ENCODE measurements around the gene CHST9. TPM values are rescaled to one million over a fixed set of nuclear protein-coding genes. Genes with fewer than 3 reads are reported as not detected.
"Not testable (repeated sequence)": the region's sequence is repeated elsewhere in the genome, so short reads cannot be mapped to it uniquely, and the experiment has no call there.

CHST9 gene
- total RNA-seq, 6 experiments from 2014 or later: not detected

DNA sequence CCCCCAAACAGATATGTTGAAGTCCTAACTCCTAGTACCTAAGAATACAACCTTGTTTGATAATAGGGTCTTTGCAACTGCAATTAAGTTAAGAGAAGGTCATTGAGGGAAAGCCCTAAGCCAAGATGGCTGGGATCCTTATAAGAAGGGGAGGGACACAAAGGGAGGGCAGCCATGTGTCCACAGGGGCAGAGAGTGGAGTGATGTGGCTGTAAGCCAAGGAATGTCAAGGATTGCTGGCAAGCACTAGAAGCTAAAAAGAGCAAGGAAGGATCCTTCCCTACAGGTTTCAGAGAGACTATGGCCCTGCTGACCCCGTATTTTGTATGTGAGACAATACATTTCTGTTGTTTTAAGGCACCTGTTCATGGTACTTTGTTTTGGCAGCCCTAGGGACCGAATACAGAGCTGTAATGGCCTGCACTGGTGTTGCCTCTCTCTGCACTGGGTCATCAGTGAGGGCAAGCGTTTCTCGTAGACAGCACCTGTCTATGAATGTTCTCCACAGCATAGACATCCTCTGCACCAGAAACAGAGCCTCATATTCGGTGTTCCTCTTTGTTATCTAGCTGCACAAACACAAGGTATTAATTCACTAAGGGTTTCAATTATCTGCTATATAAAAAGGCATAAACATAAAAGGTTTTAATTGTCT lies 244.2 kb downstream of the CHST9 start:
- no peaks in the 10 kb centered on the region for H3K27me3 Mint-ChIP-seq (ENCODE audit: insufficient read depth)
- TF ChIP-seq, protein P1, sequence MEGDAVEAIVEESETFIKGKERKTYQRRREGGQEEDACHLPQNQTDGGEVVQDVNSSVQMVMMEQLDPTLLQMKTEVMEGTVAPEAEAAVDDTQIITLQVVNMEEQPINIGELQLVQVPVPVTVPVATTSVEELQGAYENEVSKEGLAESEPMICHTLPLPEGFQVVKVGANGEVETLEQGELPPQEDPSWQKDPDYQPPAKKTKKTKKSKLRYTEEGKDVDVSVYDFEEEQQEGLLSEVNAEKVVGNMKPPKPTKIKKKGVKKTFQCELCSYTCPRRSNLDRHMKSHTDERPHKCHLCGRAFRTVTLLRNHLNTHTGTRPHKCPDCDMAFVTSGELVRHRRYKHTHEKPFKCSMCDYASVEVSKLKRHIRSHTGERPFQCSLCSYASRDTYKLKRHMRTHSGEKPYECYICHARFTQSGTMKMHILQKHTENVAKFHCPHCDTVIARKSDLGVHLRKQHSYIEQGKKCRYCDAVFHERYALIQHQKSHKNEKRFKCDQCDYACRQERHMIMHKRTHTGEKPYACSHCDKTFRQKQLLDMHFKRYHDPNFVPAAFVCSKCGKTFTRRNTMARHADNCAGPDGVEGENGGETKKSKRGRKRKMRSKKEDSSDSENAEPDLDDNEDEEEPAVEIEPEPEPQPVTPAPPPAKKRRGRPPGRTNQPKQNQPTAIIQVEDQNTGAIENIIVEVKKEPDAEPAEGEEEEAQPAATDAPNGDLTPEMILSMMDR (IDR thresholded peaks at IDR 0.05): no peak
- H3K4me1 Mint-ChIP-seq (ENCODE audit: low read depth): no peaks in the 10 kb centered on the region
- H3K4me3 Mint-ChIP-seq: no peak overlapping the region
- peaks cover 34% of the 10 kb centered on the region for H3K9me3 Mint-ChIP-seq
- no peak for DNase-seq
- H3K36me3 Mint-ChIP-seq (ENCODE audit: low read depth): no peaks in the 10 kb centered on the region
- no peak overlapping the region for H3K27ac Mint-ChIP-seq

DNA sequence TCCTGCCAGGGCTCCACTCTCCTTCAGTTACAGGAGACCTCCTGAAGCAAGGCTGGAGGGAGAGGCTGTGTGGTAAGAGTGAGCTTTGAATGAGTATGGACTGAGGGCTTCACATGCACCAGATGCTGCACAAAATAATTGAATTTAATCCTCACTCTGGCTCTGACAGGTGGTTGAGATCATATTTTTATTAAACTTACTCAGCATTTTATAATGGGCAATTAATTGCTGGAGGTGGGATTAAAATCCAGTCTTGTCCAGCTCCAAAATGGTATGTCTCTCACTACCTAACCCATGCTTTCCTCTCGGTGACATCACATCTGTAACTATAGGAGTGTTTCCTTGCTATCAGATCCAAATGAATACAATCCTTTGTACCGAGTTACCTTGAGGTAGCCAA lies 253.4 kb downstream of the CHST9 start:
- Mint-ChIP-seq H3K27me3 (ENCODE audit: insufficient read depth) (no peaks in the 10 kb centered on the region), H3K27ac (no peak overlapping the region)
- TF ChIP-seq, protein P1 (IDR thresholded peaks at IDR 0.05): no peak

DNA sequence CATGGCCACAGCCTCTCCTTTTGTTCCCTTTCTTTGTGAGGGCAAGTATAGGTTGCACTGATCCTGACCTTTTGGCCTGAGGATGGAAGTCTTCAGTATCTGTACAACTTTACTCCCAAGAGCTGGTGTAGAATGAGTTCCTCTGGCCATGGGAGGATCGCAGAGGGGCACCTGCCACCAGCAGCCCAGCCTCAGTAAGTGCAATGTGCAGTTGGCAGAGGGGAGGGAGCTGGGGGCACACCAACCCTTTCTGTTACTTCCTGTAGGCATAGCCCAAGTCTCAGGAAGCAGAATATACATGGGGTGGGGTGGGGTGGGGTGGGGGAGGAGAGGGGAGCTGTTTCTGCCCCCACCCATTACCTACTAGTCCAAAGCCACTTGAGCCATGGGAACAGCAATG lies 254.5 kb downstream of the CHST9 start:
- Mint-ChIP-seq H3K4me3 (no peak overlapping the region), H3K36me3 (ENCODE audit: low read depth) (no peaks in the 10 kb centered on the region), H3K9me3 (peaks cover 39% of the 10 kb centered on the region), H3K27ac (no peak overlapping the region), H3K4me1 (ENCODE audit: low read depth) (no peaks in the 10 kb centered on the region), H3K27me3 (ENCODE audit: insufficient read depth) (no peaks in the 10 kb centered on the region)
- TF ChIP-seq, protein P1 (IDR thresholded peaks at IDR 0.05): no peak
- DNase-seq: no peak

More for the DNA sequence above, 253.4 kb downstream of the CHST9 start:
- Mint-ChIP-seq H3K36me3 (ENCODE audit: low read depth) (no peaks in the 10 kb centered on the region), H3K9me3 (peaks cover 40% of the 10 kb centered on the region), H3K4me3 (no peak overlapping the region), H3K4me1 (ENCODE audit: low read depth) (no peaks in the 10 kb centered on the region)
- DNase-seq: no peak

DNA sequence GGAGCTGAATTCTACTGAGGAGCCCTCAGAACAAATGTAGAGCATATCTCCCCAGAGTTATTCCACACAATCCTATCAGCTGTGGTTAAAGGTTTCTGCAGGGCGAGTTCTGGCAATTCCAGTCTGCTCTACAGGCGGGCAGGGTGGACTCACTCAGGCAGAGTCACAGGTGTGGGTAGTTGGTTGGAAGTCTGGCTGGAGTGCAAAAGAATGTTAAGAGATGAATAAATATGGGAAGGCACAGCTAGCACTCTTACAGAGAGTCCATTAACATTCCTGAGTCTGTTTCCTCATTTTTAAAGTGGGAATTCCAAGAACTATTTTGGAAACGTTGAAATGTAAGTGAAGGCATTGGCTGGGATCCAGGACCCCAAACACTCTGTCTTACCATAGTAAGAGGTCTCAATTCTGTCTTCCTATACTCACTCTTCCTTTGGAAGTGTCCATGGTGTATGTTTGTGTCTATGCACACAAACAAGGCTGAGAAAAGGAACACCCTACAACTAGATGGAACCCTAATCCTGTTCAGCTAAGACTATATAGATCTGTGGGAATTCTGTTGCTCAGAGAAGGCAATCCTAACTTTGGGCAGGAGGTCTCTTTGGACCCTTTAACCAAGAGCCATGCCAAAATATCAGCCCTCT lies 256.3 kb downstream of the CHST9 start:
- no peak overlapping the region for H3K4me3 Mint-ChIP-seq
- H3K4me1 Mint-ChIP-seq (ENCODE audit: low read depth): no peaks in the 10 kb centered on the region
- TF ChIP-seq, protein P1 (IDR thresholded peaks at IDR 0.05): no peak
- no peaks in the 10 kb centered on the region for H3K36me3 Mint-ChIP-seq (ENCODE audit: low read depth)
- H3K27ac Mint-ChIP-seq: no peak overlapping the region
- no peaks in the 10 kb centered on the region for H3K27me3 Mint-ChIP-seq (ENCODE audit: insufficient read depth)
- peaks cover 48% of the 10 kb centered on the region for H3K9me3 Mint-ChIP-seq
- DNase-seq: no peak

DNA sequence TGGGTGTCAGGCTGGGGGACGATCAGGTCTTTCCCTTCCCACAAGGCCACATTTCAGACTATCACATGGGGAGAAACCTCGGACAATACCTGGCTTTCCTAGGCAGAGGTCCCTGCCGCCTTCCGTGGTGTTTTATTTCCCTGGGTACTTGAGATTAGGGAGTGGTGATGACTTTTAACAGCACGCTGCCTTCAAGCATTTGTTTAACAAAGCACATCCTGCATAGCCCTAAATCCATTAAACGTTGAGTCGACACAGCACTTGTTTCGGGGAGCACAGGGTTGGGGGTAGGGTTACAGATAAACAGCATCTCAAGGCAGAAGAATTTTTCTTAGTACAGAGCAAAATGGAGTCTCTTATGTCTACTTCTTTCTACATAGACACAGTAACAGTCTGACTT lies 257.3 kb downstream of the CHST9 start:
- H3K9me3 Mint-ChIP-seq: peaks cover 50% of the 10 kb centered on the region
- H3K4me1 Mint-ChIP-seq (ENCODE audit: low read depth); H3K4me3 Mint-ChIP-seq; H3K36me3 Mint-ChIP-seq (ENCODE audit: low read depth); DNase-seq; H3K27me3 Mint-ChIP-seq (ENCODE audit: insufficient read depth); H3K27ac Mint-ChIP-seq: not testable (repeated sequence)

DNA sequence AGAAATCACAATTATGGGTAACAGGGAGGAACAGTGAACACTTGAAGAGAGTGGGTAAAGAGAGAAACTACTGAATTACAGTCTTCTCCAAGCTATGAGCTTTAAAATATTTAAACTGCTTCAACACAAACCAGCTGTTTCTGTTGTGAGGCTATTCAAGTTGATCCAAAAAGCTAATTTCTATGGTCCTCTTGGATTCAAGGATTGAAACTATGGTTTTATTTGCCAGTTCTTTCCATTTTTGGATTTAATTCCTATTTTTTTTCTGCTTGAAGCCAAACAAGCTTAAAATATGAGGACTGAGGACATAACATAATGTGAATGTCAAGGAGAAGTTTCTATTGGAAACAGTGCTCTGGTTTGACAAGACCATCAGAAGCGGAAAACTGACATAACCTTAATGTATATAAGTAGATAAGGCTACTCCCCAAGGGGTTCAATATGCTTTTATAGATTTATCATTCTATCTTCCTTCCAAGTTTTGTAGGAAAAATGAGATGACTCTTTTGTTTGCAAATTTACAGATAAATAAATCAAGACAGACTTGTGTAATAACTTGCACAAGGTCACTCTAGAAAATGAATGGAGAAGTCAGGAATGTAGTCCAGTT lies 258.9 kb downstream of the CHST9 start:
- peaks cover 47% of the 10 kb centered on the region for H3K9me3 Mint-ChIP-seq
- no peaks in the 10 kb centered on the region for H3K4me1 Mint-ChIP-seq (ENCODE audit: low read depth)
- H3K4me3 Mint-ChIP-seq: no peak overlapping the region
- no peak for DNase-seq
- TF ChIP-seq, protein P1 (IDR thresholded peaks at IDR 0.05): no peak
- H3K27me3 Mint-ChIP-seq (ENCODE audit: insufficient read depth): no peaks in the 10 kb centered on the region
- no peaks in the 10 kb centered on the region for H3K36me3 Mint-ChIP-seq (ENCODE audit: low read depth)
- no peak overlapping the region for H3K27ac Mint-ChIP-seq

Data from HFFc6 (cell line).